HG03378 (cell line): ENCODE results near the gene NT5M.

Experiments
- ATAC-seq: cut with Tn5 transposase; IDR thresholded peaks from one replicate; pipeline ENCODE4 v1.9.1; 2021; ENCODE audit warnings: mild to moderate bottlenecking, moderate library complexity; ENCODE audit not compliant: unreplicated experiment

The NT5M gene

DNA sequence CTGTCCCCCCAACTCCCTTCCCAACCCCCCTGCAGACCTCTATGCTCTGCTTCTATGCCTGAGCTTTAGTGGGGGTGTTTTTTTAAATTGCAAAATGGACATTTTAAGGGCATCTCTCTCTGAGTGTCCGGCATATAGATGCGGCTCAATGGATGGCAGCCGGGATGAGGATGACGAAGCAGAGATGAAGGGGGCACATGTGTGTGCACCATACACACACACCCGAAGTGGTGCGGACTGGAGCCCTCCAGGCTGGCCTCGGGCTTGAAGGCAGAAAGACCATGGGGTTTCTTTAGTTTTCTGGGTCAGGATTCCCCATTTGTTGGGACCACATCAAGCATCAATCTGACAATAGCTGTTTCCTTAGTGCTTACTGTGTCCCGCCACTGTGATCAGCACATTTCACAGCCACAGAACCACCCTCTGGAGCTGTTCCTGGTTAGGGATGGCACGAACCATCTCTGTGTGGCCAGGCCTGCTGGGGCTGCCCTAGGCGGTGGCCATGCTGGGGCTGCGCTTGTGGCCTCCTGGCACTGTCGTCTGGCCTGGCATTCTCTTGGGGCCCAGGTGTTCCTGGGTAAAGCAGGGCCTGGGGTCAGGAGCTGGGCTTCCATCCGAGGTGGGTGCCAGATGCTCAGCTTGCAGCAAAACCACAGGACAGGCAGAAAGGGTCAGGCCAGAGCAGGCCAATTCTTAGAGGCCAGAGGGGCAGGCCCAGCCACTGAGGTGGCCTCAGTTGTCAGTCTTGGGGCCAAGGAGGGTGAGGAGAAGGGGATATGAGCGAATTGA lies 49.9 kb downstream of the NT5M start:
- ATAC-seq: no peak

DNA sequence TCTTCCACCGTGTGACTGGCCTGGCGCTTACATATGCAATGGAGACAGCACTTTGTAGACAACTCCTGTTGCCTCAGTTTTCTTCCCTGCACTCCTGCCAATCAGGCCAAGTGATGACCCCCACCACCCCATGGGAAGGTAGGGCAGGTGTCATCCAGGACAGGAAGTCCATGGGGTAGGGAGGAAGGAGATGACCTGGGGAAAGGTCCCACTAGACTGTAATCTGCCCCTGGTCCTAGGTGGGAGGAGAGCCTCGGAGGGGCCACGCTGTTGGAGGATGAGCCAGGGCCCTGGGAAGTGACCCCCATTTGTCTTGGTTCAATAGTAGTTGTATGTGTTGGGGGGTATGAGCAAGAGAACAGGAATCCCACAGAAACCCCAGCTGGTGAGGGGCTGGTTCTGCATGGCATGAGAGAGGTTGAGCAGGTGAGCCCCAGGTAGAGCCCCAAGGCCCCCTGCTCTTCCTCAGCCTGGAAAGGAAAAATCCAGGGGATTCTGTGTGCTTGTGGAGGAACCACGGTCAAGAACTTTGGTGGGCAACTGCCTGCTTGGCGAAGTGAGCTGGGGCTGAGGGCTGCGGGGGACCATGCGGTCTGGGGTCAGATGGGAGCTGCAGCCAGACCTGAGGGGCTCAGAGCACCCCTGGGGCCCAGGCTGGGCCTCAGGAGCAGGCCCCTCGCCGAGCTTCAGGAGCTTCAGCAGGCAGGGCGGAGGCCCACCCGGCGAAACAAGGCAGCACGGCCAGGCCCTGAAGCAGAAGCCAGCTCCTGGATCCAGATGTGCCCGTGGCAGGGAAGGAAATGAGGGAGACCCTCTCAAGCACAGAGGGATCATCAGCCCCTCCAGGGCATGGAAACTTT lies 50.7 kb downstream of the NT5M start:
- no peak for ATAC-seq

DNA sequence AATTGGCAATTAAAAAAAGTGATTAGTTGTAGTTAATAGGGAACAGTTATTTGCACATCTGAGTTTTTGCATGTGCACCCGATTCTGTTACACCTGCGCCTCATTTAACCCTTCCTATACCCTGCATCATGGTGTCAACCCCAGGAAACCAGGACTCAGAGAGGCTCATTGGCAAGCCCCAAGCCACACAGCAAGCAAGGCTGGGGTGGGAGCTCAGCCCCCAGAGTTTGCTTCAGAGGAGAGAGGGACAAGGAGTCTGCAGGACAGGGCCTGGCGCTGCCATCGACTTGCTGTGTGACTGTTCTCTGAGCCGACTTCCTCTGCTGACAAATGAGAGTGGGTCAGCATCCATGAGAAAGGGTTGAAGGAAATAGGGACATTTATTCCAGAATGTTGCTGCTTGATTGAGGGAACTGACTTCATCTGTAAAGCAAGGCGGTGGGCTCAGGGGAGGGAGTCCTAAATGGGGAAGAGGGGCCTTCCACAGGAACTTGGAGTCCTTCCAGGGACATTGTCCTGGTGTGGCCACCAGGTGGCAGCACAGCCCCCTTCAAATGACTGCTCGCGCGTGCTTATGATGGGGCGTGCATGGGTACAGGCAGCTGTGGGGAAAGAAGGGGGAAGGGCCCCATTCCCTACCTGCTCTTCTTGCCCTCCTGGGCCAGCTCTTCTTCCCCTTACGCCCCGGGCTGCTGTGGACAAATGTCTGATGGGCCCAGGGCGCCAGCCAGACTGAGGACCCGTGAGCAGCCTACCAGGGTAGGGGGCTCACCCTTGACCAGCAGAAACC lies 51.6 kb downstream of the NT5M start:
- ATAC-seq: no peak

DNA sequence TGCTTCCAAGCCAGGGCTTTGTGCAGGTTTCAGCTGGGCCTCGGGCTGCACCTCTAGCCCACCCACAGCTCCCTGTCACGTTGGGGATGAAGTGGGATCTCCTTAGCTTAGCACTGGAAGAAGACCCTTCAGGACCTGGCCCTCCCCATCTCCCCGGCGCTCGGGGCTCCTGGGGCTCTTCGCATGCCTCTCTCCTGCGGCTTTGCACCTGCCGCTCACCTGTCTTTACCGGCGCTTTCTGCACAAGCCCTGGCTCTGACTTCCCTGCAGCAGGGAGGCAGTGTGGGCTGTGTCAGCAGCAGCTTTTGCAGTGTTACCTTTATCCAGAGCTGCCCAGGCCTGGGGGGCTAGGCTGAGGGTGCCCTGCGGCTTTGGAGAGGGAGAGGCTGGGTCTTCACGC lies 52.3 kb downstream of the NT5M start:
- no peak for ATAC-seq

DNA sequence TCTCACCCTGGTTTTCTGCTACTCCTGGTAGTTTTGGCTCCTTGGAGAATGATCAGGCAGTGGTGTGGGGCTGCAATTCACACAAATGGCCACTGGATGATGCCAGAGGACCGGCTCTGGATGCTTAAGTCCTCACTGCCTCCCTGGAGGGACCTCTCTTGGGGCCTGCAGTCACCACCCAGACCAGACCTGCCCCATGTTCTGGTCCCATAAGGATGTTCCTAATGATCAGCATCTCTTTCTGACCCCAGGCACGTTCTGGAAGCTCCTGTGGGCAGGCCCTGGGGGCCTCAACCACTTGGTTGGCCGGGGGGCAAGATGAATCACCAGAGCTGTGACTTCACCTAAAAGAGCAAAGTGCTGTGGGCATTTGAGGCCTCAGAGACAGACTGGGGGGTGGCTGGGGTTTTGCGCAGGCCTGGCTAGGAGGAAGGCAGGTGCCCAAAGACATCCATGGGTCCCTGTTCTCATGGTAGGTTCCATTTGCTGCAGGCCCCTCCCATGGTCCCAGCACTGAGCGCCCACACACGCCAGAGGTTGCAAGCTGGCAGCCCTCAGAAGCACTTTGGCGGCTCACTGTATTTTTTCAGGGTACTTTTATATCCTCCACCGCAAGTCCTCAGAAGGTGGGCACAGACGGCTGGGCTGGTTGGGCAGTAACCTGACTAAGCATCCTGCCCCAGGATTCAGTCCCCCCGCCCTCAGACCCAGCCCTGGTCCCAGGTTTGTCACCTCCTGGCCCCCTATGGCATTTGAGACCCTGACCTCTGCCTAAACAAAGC lies 53.2 kb downstream of the NT5M start:
- no peak for ATAC-seq

DNA sequence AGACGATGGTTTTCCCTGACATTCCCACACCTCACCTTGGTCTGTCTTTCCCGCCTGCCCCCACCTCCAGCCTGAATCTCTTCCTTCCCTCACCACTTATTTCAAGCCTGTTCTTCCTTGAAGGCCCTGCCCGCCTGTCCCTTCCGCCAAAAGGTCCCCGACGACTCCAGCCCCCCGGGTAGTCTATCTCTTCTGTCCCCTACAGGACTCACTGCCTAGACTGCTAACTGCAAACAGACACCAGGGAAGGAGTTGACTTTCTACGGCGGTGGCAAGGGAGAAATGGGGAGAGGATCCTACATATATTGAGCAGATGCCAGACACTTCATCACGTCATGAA lies 53.7 kb downstream of the NT5M start:
- ATAC-seq: no peak

DNA sequence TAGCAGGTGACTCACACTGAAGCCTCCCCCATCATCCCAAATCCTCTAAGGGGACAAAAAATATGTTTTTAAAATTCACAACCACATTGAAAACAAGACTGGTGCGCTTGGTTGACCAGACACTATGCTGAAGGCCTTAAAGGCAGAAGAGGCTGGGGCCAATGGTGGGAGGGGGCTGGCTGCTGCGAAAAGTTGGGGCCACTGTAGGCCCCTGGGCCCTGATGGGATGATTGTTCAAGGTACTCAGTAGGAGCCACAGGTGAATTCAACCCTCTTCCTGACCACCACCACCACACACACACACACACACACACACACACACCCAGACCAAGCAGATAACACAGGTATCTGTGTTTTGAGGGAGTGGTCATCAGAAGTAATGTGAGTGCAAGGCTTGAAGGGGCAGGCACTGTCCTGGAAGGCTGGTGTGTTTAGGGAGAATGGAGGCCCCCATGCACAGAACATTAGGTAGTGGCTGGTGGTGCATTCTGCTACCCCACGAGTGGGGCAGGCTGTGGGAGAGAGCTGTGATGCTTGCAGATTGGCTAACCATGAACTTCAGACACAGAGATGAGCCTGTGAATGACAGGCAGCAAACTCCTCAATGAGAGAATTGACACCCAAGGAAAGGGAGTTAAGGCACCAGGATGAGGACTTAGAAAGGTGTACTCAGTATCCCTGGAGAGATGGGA lies 55.0 kb downstream of the NT5M start:
- ATAC-seq: no peak

DNA sequence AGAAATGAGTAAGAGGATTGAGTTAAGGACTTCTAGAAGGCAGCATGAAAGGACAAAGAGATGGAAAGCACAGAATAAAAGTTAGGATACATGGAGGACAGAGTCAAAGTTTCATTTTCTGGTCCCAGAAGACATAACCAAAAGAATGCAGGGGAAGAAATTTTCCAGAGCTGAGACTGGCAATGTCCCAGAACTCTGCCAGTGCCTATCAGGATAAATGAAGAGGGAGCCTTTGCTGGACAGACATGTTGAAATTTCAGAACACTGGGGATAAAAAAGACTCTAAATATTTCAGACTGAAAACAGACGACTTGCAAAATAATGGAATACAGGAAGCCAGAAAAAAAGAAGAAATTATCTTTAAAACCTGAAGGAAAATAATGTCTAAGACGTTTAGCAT lies 55.7 kb downstream of the NT5M start:
- ATAC-seq: no peak

DNA sequence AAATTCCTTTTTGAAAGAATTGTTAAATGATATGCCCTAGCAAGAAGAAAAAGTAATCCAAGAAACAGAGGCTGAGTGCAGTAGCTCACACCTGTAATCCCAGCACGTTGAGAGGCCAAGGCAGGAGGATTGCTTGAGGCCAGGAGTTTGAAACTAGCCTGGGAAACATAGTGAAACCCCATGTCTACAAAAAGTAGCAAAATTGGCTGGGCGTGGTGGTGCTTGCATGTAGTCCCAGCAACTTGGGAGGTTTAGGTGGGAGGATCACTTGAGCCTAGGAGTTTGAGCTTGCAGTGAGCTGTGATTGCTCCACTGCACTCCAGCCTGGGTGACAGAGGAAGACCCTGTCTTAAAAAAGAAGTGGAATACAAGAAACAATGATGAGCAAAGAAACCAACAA lies 56.1 kb downstream of the NT5M start:
- no peak for ATAC-seq

DNA sequence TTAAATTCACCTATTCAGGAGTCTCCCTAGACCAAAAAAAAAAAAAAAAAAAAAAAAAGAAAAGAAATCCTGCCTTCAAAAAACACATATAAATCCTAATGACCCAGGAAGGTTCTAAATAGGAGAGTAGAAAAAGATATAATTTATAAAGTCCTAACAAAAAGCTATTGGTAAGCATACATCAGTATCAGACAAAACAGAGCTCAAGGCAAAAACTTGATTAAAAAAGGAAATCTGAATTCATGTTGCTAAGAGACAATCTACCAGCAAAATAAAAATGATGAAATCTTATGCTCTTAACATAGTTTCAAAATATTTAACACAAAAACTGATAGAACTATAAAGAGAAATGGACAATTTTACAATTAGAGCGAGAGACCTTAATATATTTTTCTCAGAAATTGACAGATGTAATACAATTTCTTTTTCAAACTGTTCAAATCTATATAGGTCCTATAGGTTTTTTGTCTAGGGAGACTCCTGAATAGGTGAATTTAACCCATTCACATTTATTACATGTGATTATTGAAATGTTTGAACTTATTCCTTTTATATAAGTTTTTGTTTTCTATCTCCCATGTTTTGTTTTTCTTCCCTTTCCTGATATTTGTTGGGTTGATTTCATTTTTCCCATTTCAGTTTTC lies 57.0 kb downstream of the NT5M start:
- no peak for ATAC-seq

DNA sequence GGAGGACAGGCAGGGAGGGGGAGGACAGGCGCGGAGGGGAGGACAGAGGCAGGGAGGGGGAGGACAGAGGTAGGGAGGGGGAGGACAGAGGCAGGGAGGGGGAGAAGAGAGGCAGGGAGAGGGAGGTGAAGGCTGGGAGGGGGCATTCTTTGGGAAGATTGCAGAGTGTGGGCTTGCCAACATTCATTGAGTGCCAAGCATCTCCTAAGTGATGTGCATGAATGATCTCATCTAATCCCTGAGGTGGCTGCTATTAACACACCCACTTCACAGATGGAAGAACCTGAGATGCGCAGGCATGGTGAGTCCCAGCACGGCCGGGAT lies 58.3 kb downstream of the NT5M start:
- ATAC-seq: no peak

DNA sequence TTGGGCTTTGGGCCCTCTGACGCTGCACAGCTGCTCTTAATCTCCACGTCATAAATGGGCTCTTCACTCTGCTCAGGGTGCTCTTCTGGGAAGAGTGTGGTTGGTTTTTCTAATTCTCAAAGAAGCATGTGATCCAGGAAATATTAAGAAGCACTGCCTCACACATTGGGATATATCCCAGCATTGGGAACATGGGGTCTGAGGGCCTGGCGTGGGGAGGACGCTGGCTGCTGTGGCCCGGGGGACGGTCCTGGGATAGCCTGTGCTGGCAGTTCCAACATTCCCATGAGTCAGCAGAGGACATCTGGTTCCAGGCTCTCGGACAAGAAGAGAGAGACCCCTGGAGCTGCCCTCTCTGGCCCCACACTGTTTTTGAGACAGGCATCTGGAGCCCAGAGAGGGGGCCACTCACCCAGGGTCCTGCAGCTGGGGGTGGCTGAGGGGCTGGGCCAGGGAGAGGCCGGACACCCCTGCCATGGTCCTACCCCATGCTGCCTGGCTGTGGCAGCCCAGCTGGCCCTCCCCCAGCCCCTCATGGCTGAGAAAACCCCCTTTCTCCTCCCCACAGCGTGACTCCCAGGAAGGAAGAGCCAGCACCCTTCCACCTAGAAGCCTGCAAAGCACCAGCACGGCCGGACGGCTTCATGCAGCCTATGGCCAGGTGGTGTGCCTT lies 58.8 kb downstream of the NT5M start:
- ATAC-seq: no peak

DNA sequence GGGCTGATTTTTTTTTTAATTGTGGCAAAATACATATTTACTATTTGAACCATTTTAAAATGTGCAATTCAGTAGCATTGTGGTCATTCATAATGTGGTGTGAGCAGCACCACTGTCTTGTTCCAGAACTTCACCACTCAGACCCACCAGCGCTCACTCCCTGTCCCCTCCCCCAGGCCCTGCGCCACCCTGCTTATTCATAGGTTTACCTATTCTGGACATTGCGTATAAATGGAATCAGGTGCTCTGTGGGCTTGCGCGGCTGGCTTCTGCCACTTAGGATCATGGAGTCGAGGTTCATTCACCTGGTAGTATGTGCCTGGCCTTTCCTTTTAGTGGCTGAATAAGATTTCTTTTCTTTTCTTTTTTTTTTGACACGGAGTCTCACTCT lies 59.4 kb downstream of the NT5M start:
- ATAC-seq: no peak

DNA sequence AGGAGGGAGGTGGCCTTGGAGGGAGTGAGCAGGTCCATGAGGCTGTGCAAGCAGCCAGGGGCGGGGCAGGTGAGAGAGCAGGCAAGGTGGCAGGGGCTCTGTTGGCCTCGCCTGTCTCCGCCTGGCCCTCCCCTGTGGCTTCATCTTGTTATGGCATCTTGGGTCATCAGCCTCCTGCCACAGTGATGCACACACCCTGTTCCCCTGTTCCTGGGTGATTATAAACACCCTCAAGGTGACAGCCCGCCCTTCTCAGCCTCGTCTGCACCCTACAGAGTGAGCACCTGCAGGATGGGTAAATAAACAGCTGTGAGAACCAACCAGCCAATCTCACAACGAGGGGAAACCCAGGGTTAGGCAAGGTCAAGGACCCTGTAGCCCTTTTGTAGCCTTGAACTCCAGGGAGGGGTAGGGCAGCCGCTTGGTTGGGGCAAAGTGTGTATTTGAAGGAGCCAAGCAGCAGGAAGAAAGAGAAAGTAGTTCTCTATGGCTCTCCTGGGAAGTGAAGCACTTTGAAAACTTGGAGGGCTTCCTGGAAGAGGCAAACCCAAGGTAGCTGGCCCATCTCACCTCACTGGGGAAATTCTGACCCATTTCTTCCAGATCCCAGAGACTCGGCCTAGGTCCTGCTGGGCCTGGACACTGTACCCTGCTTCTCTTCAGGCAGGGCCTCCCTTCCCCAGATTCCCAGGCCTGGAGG lies 60.6 kb downstream of the NT5M start:
- no peak for ATAC-seq

DNA sequence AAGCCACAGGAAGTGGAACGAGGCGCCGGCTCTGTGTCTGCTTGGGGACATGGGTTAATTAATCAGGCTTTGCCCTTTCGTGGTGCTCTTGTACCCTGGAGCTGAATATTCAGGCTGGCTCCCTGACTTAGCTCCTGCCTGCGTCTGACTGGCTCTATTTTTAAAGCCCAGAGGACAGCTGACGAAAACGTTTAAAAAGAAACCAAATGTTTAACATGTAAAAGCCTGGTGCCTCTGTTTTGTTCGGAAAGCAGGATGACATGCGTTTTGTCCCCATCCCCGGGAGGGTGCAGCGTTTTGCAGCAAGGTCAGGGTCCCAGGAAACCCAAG lies 61.1 kb downstream of the NT5M start:
- ATAC-seq: no peak

DNA sequence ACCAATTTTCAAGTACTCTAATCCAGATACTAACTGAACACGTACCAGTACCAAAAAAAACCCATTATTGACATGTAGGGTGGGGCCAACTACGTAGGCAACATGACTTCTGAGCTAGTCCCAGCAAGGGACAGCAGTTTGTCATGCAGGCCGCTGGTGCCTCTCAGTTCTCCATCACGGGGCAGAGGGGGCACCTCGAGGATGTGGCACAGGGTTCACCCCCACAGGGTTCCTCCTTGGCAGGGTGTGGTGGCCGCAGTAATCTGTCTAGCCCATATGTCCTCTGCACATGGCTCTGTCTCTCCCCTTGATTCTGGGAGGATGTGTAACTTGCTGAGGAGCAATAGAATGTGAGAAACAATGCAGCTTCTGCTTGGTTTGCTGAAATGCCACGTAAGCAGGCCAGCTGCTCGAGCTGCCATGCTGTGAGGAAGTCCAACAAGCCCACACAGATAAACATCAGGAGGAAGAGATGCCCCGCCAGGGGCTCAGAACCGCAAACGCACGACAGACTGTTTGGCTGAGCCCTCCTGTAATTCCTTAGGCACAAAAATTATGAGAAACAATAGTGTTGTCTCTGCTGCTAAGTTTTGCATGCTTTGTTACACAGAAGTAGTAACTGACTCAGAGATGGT lies 62.4 kb downstream of the NT5M start:
- no peak for ATAC-seq

DNA sequence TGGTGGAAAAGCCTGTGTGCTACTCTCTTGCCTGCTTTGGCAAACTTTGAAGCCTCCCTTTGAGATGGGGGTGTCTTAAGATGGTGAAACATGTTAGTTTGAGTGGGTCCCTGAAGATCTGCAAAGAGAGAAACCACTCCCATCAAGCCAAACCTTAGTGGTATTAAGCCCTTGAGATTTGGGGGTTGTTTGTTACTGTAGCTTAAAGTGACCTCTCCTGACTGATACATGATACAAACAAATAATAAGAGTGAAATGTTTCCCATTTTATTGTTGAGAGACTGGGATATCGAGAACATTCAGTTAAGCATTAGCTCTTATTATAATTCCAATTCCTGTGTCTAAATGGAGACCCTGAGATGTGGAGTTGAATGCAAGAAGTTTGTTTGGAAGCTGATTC lies 63.1 kb downstream of the NT5M start:
- no peak for ATAC-seq
